Endothelial cell (in vitro differentiated cells): ENCODE data around the gene MRC1. TPM values are rescaled to one million over a fixed set of nuclear protein-coding genes. Genes with fewer than 3 reads are reported as not detected.
A peak's percentile ranks its signal among the peaks of the same experiment; 100 is the strongest.

Experiments used
- DNase-seq: peaks from one replicate; pipeline ENCODE4 v3.0.0; 2021; ENCODE audit warnings: low spot score
- H3K27ac Mint-ChIP-seq: one replicate; pipeline ENCODE4 v1.8.0; 2021; ENCODE audit warnings: mixed read lengths, inconsistent platforms; ENCODE audit not compliant: unreplicated experiment
- H3K27me3 Mint-ChIP-seq: one replicate; pipeline ENCODE4 v1.8.0; 2021; ENCODE audit warnings: mild to moderate bottlenecking, moderate library complexity, mixed read lengths, inconsistent platforms; ENCODE audit not compliant: unreplicated experiment
- H3K36me3 Mint-ChIP-seq: one replicate; pipeline ENCODE4 v1.8.0; 2021; ENCODE audit warnings: mild to moderate bottlenecking, low read depth, mixed read lengths, inconsistent platforms; ENCODE audit not compliant: unreplicated experiment
- H3K4me1 Mint-ChIP-seq: one replicate; pipeline ENCODE4 v1.8.0; 2021; ENCODE audit warnings: mild to moderate bottlenecking, mixed read lengths, inconsistent platforms; ENCODE audit not compliant: unreplicated experiment
- H3K4me3 Mint-ChIP-seq: one replicate; pipeline ENCODE4 v1.8.0; 2021; ENCODE audit warnings: mild to moderate bottlenecking, mixed read lengths, inconsistent platforms; ENCODE audit not compliant: unreplicated experiment
- H3K9me3 Mint-ChIP-seq: one replicate; pipeline ENCODE4 v1.8.0; 2021; ENCODE audit warnings: mixed read lengths, inconsistent platforms; ENCODE audit not compliant: unreplicated experiment
- total RNA-seq: library from RNA; stranded (reverse); fragmentation: NEBNext Ultra II Directional; extraction: Animal tissue kit (Norgen Biotek cat#: 25700); gene quantifications from one replicate; pipeline ENCODE4 v1.2.1, GENCODE V29; 2021; ENCODE audit not compliant: unreplicated experiment
- TF ChIP-seq, protein P1 (sequence below): fragments of 200-600 bp; sonication (generic); IDR thresholded peaks from one replicate; pipeline ENCODE4 v1.5.0; 2021; ENCODE audit warnings: antibody characterized with exemption; ENCODE audit not compliant: unreplicated experiment

MRC1 gene
- total RNA-seq, 1 donor from 2014 or later, result 35.7 TPM

DNA sequence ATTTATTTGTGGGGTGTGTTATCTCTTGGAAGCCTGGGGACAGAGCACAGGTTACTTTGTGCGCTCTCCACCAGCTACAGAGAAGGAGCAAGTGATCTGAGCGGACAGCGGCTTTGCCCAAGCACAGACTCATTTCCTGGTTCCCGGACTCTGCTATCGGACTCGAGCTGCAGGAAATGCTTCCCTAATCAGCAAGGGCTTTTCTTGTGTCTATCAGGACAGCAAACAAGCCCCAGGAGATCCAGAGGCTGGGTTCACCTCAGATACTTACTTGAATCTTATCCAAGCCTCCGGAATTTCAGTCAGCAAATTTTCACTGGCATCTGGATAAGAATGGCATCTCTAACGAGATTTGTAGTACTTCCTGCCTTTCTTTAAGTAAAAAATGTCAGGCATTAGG, 27.8 kb downstream of the MRC1 start:
- Mint-ChIP-seq H3K27ac (peak overlapping the region; percentile 59), H3K4me1 (peaks cover 29% of the 10 kb centered on the region), H3K36me3 (peaks cover 4% of the 10 kb centered on the region), H3K27me3 (no peaks in the 10 kb centered on the region), H3K9me3 (no peaks in the 10 kb centered on the region), H3K4me3 (no peak overlapping the region)
- TF ChIP-seq, protein P1, sequence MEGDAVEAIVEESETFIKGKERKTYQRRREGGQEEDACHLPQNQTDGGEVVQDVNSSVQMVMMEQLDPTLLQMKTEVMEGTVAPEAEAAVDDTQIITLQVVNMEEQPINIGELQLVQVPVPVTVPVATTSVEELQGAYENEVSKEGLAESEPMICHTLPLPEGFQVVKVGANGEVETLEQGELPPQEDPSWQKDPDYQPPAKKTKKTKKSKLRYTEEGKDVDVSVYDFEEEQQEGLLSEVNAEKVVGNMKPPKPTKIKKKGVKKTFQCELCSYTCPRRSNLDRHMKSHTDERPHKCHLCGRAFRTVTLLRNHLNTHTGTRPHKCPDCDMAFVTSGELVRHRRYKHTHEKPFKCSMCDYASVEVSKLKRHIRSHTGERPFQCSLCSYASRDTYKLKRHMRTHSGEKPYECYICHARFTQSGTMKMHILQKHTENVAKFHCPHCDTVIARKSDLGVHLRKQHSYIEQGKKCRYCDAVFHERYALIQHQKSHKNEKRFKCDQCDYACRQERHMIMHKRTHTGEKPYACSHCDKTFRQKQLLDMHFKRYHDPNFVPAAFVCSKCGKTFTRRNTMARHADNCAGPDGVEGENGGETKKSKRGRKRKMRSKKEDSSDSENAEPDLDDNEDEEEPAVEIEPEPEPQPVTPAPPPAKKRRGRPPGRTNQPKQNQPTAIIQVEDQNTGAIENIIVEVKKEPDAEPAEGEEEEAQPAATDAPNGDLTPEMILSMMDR, result no peak
- DNase-seq, result peak; percentile 55

DNA sequence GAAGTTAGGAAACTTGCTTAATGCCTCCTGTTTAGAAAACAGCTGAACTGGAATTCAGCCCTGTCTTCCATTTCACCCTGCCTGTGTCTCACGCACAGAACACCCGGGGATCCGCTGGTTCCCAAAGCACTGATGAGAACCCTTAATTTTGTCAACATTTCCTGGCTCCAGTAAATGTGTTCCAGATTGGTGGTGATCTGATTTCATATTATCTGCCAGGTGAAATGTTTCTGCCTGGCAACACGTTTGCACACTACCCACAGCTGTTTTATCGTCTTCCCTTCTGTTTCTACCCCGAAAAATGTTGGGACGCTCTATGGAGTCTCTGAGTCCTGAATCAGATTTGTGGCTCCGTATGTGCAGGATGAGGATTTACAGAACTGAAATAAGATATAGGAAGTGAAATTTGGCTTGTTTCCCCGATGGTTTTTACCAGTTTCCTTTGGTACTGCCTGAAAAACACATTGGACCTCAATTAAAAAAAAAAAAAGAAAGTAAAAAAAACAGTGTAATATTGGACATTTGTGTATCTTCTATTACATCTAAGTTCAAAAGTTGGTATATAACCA, 29.0 kb downstream of the MRC1 start:
- Mint-ChIP-seq H3K27me3 (no peaks in the 10 kb centered on the region), H3K4me3 (no peak overlapping the region), H3K4me1 (peaks cover 26% of the 10 kb centered on the region), H3K27ac (peak overlapping the region; percentile 44), H3K36me3 (peaks cover 4% of the 10 kb centered on the region), H3K9me3 (no peaks in the 10 kb centered on the region)
- TF ChIP-seq, protein P1, result no peak
- DNase-seq, result no peak

DNA sequence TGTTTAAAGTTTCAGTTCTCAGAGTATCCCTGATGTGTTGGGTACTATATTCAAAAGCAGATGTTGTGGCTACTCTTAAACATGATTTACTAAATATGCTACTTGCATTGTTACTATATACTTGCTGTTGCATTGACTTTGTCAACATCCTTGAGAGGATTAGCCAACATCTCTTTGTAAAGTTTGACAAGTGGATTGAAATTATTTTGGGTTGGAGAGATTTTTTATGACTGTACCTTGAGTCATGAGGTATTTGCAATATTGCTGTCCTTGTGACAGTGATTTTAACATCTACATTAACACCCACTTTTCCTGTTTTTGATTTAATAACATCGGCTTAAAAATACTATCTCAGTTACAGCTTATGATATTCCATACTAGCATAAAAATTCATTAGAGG, 31.9 kb downstream of the MRC1 start:
- no peak overlapping the region for H3K27ac Mint-ChIP-seq
- H3K4me3 Mint-ChIP-seq, result no peak overlapping the region
- no peaks in the 10 kb centered on the region for H3K27me3 Mint-ChIP-seq
- peaks cover 21% of the 10 kb centered on the region for H3K4me1 Mint-ChIP-seq
- no peaks in the 10 kb centered on the region for H3K9me3 Mint-ChIP-seq
- no peak for DNase-seq
- H3K36me3 Mint-ChIP-seq, result no peaks in the 10 kb centered on the region
- TF ChIP-seq, protein P1, result no peak

DNA sequence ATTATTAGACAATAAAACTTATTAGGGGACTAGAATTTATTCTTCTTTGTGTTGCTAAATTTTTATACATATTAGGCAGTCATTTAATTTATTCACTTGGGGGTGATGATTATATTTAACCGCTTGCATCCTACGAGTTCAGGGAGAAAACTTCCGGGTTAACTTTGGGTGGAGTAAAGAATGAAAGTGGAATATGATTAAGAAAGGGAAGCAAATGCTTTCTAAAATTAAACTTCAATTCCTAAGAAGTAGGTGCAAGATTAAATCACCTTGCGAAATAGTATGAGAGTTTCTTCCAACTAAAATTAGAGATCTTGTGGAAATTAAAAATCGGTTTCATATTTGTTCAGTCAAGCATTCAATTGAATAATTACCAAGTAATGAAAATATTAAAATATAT, 33.5 kb downstream of the MRC1 start:
- TF ChIP-seq, protein P1, result no peak
- Mint-ChIP-seq H3K4me1 (peaks cover 12% of the 10 kb centered on the region), H3K27ac (no peak overlapping the region), H3K36me3 (no peaks in the 10 kb centered on the region), H3K27me3 (no peaks in the 10 kb centered on the region), H3K9me3 (no peaks in the 10 kb centered on the region), H3K4me3 (no peak overlapping the region)
- DNase-seq, result no peak

DNA sequence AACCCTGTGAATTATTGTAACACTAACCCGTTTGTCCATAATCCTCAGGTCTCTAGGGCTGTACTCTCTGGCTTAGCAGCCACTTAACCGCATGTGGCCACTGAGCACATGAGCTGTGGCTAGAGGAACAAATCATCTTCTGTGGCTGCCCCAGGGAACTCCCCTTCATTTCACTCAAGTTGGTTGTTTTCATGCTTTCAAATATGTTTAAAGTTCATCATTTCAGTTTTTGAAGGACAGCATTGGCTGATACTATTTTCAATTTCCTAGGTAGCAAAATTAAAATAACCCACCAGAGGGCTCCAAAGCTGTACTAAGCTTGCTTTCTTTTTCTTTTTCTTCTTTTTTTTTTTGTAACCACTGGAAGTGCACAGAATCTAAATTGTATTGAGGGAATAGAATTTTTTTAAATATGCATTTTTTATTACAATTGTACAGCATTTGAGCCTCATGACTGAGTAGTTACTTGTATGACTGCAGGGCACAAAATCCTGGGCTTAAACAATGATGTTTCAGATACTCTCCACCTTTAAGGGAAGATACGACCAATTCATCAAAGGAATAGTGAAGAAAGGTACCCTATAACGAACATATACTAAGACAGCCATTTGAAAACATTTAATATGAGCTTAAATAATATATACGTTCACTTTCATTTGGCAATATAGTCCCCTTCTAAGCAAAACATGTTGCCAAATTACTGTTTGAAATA, 38.6 kb downstream of the MRC1 start:
- no peaks in the 10 kb centered on the region for H3K9me3 Mint-ChIP-seq
- no peak overlapping the region for H3K27ac Mint-ChIP-seq
- H3K27me3 Mint-ChIP-seq, result no peaks in the 10 kb centered on the region
- DNase-seq, result no peak
- H3K4me1 Mint-ChIP-seq, result peaks cover 25% of the 10 kb centered on the region
- H3K36me3 Mint-ChIP-seq, result no peaks in the 10 kb centered on the region
- H3K4me3 Mint-ChIP-seq, result no peak overlapping the region
- TF ChIP-seq, protein P1, result peak; percentile 60
